Right renal pelvis (tissue), 4 donors: ENCODE results near the gene MAX. TPM values are rescaled to one million over a fixed set of nuclear protein-coding genes. Genes with fewer than 3 reads are reported as not detected.

Experiments used
- DNase-seq, 4 donors: peaks; one replicate each; pipeline ENCODE4 v3.0.0-alpha.2; 2013; ENCODE audit warnings: low read depth in 4 of 4, low spot score in 3 of 4, missing footprints in 1 of 4
- polyA plus RNA-seq, 4 donors: library from polyadenylated mRNA; unstranded; fragments of 120-200 nt; gene quantifications; one replicate each; pipeline ENCODE4 v1.2.1, GENCODE V29; 2013; ENCODE audit not compliant: insufficient read length in 4 of 4

Gene MAX
- polyA plus RNA-seq, 4 donors: 58.7 to 67.2 (median 62.4) TPM

DNA sequence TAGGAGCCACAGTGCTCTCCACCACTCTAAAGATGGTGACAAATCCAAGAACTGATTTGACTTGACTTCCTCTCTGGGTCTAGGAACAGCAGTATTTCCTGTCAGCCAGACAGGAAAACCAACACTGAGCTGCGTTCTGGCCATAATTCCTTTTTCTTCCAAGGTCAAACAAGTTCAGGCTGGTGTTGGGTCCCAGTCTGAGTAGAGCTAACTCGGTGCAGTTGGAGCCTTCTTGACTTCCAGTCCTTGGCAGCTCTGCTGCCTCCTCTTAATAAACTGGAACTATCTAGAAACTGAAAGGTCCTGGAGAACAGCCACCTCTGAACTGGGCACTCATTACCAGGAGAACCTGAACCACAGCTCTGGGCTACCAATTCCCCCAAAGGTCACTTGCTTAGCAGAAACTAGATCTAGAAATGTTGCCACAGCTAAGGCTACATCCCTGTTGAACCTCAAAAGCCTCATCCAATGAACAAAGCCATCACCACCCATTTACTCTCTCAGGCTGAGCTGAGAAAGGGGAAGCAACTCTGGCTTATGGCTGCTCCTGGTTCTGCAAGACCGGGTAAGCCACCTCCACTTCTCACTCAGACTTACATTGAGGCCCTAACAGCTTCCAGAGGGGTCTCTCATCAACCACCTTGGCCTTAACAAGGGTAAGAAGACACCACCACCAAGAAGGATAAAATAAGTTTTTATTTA, 27.7 kb downstream of the MAX start:
- DNase-seq: no peak

DNA sequence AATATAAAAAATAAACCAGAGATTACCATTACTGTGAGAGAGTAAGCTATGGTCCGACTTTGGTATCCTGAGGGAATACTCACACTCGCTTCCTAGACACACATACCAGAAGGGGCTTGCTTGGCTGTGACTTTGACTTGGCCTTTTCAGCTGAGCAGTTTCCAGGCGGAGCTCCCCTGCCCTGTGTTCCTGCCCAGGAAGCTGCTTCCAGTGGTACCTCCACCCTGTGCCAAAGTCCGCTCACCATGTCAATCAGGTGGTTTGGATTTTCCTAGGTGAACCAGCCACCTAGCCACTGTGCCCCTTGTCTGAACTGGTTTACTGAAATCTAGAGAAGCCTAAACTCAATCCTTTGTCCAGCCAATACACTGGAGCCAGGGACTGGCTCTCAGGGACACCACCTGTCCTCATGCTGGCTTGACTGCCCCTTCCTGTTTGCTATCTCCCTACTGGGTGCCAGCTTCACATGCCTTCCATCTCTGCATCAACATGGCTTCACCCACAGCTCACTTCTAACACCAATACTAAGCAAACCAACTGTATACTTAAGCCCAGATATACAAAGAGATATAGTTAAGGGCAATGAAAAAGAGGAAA, 28.6 kb downstream of the MAX start:
- no peak for DNase-seq

DNA sequence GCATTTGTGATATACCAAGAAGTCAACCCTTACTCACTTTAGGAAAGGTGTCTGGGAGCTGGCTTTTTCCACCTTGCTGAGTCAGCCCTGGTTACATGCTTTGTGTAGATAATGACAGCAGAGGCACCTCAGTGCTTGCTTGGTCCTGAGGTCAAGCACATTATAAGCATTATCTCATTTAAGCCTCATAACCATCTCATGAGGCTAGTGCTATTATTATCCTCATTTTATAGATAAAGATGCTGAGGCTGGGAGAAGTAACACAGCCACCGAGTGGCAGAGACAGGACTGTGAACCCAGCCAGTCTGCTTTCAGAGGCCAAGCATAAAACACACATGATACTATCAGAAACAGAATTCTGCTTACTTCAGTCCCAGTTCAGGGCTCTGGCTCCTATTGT, 29.4 kb downstream of the MAX start:
- DNase-seq: no peak

DNA sequence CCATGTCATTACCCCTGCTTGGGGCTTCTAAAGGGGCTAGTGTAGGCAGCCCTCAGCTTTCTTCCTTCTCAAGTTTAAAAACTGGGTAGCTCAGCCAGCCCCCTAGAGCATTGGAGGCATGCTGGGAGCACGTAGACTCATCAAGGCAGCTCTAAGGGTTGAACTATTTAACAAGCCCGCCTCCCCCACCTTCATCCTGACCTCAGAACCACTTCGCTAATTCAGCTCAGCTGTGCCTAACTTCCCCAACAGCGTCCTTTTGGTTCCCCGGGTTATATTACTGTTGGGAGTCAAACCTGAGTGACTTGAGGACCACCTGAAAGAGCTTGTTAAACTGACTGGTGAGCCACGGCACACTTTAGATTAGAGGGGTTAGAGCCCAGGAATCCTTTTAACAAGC, 30.1 kb downstream of the MAX start:
- DNase-seq: no peak

DNA sequence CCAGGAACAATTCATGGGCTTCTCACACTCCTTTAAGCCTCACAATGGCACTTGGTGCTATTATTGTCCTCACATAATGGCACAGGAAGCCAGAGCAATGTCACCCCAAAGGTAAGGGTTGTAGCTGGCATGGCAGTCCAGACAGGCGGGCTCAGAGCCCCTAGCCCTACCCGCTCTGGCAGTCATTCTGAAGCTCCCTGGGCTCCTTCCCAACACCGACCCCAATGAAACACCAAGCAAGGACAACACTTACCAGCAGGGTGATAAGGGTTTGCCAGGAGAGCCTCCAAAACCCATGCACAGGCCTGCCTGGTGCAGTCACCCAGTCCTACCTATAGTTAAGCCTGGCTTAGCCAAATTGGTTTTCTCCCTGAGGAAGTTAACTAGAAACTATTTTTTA, 30.8 kb downstream of the MAX start:
- DNase-seq: no peak

DNA sequence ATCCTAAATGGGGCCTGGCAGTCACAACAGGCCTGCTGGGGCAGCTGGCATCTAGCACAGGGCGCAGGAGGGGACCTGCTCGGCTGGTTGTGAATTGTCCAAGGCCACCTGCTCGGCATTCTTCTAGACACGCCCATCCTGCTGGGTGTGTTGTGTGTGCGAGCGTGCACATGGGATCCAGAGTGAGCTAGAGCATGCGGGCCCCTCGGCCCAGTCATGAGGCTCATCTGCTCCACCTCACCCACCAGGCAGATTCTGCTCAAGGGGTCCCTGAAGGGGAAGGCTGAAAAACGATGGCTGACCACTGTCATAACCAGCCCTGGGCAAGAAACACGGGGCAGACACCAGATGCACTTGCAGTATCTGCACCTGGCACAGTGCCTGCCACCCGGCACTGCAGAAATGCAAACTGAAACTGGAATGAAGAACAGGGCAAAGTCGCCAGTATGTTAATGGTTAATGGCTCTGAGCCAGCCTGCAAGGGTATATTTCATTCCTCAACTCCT, 31.8 kb downstream of the MAX start:
- DNase-seq: no peak

DNA sequence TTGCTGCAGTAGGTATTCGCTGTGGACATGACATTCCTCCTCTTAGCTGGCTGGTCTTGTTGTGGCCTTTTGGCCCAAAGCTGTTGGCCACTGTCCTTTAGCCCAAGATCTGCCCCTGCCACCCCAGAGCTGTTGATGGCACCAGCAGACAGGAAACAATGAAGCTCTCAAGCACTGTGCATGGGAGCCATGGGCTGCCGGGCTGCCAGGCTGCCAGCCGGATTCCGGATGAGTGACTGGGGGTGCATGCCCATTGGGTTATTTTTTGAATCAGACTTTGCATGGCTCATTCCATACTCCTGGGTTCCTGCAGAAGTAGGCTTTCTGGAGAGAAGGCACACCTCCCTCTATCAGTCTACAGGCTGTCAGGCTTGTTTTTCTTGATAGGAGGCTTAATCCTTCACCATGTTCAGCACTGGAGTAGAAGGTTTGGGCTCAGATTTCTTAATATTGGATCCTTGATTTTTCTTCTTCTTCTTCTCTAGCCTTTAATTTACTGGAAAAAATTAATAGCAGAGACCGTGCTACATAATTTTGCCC, 32.4 kb downstream of the MAX start:
- DNase-seq: no peak

DNA sequence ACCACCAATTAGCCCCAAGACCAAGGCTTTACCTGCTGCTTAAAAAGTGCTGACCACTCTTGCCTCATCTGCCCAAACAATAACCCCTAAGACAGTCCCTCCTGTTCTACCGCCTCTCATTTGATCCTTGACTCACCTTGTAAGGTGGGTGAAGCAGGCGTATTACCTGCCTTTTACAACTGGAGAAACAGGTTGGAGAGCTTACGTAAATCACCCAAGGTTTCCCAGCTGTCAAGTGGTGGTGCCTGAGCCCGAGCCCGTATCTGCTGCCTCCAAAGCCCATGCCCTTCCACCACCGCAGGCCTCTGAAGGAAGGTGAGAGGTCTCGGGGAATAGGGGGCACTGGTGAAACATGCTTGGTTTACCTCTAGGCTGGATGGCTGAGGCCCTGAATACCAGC, 36.6 kb downstream of the MAX start:
- DNase-seq: no peak

DNA sequence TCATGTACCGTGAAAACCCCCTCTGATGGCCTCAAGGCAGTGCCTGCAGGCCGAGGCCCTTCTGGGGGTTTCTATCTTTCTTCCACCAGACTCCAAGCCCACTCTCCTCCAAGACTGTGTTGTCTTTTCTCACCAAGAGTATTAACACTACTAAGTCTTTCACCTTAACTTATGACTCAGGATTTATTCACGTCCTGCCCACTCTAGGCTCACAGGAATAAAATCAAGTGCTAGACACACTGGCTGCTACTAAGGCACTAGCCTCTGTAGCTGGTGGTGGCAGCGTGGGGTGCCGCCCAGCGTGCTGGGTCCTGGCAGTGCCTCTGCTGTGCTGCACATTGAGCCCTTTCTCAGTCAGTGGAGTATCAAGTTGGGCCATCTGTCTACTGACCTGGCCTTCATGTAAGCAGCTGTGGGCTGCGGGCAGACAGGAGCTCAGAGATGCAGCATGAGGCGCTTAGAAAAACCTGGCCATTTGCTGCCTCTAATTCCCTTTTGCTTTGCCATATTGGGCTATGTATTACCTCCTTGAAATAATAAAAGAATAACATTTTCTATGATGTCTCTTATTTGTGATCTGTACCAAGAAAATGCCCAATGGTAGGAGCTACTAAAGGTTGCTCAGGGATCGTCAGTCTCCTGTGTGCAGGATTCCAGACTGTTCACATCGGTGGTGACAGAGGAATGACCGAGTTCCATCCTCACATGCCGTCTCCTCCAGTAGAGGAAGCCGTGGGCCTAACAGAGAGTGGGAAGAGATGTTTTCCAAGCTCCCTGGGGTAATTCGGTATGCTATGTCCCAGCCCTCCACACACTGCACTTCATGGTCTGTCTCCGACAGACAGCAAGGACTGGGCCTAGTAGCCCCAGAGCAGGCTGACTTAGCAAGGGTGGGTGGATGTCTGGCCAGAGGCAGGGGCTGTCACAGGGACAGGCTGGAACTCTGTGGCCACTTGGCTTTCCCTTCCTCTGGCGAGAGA, 39.9 kb downstream of the MAX start:
- no peak for DNase-seq

DNA sequence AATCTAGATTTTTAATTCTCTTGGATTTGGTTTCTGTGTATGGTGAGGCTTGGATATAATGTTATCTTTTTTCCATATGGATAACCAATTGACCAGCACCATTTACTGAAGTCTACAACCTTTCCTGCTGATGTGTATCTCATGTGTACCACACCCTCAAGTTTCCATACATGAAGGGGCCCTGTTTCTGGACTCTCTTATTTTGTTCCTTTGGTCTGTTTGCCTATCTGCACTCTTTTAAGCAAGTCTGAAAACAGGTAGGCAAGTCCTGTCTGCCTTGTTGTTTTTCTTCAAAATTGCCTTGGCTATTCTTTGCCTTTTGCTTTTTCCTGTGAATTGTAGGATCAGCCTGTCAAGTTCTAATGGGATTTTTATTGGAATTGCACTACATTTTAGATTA, 44.6 kb downstream of the MAX start:
- no peak for DNase-seq

DNA sequence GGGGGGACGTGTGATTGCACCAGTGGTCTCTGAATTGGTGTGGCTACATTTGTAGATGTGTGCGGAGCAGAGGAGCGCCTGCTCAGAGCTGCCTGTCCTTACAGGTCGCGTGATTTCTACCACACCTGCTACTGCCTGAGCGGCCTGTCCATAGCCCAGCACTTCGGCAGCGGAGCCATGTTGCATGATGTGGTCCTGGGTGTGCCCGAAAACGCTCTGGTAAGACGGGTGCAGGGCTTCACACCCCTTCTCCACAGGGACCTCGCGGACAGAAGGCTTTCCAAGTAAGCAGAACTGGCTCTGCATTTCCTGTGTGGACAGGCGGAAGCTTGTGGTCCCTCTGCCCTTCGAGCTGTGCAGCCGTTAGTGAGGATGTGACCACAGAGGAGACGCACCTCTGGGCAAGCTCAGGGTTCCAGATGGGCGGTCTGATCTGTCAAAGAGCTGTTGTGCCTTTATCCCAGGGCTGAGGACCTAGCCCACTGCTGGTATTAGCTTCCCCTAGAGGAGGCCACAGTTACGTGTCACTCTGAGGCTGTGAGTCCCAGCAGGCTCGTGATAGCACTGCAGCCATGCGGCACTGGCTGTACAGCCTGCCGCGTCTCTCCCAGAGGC, 47.7 kb downstream of the MAX start:
- DNase-seq: no peak

DNA sequence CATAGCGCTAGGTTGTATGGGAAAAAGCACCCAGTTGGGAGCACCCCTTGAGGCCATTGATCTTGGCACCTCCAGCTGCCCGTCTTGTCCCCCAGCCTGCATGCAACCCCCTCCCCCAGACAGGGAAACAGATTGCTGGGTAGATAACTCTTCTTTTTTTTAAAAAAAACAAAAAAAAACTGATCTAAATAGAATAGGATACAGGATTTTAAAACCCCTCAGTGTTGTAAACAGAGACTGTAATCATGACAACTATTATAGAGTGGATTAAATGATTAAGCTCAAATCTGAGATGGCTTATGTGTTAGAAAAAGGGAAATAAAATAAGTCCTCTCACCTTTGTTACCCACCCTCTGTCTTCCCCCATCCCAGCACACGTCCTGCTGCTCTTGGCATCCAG, 48.9 kb downstream of the MAX start:
- no peak for DNase-seq

DNA sequence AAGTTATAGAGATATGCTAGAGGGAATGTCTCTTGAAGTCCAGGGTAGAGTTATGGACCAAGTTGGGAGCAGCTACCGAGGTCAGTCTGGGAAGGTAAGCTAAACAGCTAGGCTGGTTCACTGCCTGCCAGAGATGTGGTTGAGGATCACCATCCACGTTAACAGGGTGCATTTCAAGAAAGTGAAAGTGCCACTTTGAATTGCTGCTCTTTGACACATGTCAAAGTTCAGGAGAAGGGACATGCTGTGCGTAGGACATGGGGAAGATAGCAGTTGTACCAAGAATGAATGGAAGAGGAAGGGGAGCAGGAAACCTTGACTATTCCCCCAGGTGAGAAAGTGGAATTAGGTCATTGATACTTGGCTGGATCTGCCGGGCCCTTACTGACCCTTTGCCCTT, 49.5 kb downstream of the MAX start:
- no peak for DNase-seq

DNA sequence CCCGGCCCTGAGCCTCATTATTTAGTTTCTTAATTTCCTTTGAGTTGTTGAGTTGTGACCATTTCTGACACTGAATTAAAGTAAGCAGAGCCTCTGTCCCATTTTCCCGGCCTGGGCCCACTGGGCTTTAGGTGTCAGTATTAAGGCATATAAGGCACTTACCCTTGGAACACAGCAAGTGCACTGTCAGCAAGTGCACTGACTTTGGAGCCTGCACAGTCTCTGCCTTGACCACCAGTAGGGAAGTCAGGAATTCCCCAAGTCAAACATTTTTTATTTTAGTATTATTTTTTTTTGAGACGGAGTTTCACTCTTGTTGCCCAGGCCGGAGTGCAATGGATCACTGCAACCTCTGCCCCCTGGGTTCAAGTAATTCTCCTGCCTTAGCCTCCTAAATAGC, 56.6 kb downstream of the MAX start:
- no peak for DNase-seq

DNA sequence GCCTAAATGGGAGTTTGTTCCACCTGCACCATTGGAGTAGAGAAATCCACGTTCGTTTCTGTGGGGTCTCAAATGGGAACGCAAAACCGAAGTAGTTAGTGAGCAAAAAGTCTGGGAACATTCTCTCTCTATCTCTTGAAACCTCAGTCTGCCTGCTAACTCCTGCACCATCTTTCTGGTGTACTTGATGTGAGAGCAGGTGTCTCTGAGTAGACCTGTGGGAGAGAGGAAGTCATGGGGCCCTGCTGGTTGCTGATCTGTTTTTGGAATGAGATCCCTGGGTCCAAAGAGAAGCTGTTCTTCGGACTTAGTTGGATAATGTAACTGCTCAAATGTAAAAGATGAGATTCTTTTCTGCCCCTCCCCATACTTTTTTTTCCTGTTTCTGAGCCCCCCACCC, 57.3 kb downstream of the MAX start:
- DNase-seq: no peak

DNA sequence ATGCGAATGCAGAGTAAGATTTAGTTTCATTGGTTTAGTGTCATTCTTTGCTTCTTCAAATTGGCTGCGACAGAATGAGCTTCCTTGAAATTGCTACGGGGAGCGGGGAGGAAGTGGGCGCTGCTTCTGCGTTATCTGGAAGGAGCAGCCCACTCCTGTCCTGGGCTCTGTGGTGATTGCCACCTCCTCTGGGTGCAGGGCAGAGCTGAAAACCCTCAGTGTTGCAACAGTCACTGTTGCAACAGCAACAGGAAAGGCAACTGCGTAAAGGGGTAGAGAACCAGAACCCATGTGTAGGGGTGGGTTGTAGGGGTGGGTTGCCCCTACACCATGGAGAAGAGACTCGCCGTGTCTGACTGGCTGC, 57.7 kb downstream of the MAX start:
- DNase-seq: no peak

DNA sequence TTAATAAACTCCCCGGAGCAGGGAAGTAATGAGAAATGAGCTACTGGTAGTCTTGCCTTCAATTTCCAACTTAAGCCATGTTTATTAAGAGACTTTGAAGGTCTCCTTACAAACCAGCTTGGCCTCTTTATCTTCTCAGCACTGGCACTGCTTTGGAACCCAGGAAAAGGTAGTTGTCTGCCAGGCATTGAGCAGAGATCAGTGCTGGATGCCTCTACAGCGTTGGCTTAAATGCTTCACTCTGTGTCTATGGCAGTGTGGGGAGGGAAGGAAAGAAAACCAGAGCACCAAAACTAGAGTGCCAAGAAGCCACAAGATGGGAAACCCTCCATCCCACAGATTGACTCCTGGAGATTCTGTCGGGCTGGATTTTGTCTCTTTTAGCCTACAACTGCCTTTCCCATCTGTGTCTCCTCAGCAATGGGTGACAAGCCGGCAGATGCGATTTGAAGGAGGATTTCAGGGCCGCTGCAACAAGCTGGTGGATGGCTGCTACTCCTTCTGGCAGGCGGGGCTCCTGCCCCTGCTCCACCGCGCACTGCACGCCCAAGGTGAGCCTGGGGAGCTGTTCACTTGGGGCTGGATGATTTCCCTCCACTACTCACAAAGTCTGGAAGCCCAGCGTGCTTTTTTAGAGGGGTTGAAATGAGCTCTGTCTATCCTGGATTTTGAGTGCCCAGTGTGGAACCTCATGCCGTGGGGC, 58.3 kb downstream of the MAX start:
- no peak for DNase-seq

DNA sequence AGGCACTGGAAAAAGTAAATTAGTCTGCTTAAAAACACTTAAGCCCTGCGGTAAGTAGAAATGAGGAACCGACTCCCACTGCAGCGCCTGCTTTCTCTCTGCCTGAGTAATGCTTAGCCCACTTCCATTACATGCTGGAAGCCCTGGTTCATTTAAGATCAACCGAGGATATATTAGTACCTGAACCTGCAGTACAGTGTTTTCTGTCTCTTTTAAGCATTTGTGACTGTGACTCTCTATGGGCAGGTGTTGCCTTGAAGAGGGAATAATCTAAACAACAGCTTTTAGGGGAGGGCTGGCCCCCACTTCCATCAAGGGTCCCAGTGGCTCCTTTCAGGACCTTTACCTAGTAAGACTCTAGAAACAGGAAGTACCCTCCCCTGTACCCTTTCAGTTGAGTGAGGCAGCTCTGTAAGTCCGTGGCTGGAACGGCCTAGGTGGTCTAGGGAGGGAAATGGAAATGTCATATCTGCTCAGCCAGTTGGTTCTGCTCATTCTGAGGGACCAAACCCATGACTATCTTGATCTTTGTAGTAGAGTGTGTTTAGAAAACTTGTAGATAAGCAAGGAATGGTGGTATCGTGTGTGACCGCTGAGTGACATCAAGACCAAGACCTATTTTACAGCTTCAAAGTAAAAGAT, 59.5 kb downstream of the MAX start:
- no peak for DNase-seq

DNA sequence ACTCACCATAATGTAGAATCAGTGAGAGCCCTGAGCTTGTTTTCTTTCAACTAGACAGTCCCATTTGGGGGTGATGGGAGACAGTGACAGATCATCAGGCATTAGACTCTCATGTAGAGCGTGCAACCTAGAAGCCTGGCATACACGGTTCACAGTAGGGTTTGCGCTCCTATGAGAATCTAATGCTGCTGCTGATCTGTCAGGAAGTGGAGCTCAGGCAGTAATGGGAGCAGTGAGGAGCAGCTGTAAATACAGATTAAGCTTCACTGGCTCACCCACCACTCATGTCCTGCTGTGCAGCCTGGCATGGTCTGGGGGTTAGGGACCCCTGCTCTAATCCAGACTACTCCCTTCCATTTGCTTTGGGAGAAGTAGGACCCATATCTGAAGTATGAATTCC, 60.0 kb downstream of the MAX start:
- no peak for DNase-seq

DNA sequence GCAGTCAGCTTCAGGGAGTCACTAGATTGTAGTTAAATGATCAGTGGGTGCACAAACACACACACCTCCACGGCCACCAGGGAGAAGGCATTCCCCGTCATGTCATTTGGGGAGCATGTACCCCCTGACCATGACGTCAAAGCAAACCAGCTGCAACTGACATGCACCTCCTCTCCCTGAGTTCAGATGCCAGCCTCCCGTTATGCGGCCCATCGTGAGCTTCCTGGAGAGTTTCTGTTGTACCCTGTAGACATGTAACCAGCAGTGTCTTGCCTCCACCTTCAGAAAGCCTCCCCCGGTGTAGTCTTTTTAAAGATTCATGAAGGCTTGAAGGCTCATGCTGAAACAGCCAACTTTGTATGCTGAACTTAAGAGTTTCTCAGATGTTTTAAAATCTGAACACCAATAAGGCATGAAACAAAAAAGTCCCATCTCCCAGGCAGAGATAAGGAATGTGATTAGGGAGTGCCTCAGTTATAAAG, 60.8 kb downstream of the MAX start:
- no peak for DNase-seq
